Adrenal gland (tissue), 5 donors: ENCODE measurements around the gene DLGAP5.

Experiments used
- CTCF ChIP-seq, 6 experiments: fragments of 450-650 bp in 4 of 6; fragments of 200-600 bp in 2 of 6; sonication (generic) in 1 of 6; IDR thresholded peaks; 1 replicate in 5 of 6; 2 replicates in 1 of 6; pipeline versions ENCODE4 v1.5.1 to v1.8.0; 2016 to 2021; ENCODE audit warnings: antibody characterized with exemption in 6 of 6, mild to moderate bottlenecking in 2 of 6, moderate library complexity in 1 of 6
- POLR2A ChIP-seq, 2 donors: fragments of 450-650 bp; IDR thresholded peaks; one replicate each; pipeline ENCODE4 v1.6.1; 2017; ENCODE audit warnings: antibody characterized with exemption in 2 of 2, mild to moderate bottlenecking in 2 of 2, moderate library complexity in 1 of 2
- donor health status: DM: no; HTN: no; CAD: no.

- no peak for TF ChIP-seq CTCF (IDR thresholded peaks at IDR 0.05)
- TF ChIP-seq POLR2A (IDR thresholded peaks at IDR 0.05): no peak
These were observed 74.9 kb downstream of the DLGAP5 start for GRCh38 chr14:55116246-55117030.
